GM08714 (cell line): Measurements from ENCODE around the gene SLK.

Experiments used
- H3K4me3 ChIP-seq: fragments of 200-500 bp; sonication (Bioruptor generic); 2 replicates; pipeline ENCODE4 v1.5.1; 2014; ENCODE audit warnings: mild to moderate bottlenecking, low read length, inconsistent platforms
- ZNF274 ChIP-seq: IDR thresholded peaks from 2 replicates; pipeline ENCODE4 v1.6.1; 2012; ENCODE audit warnings: mild to moderate bottlenecking, low read depth, low read length

The SLK gene

GRCh38 chr10:104028146-104028545, 61.2 kb downstream of the SLK start:
- H3K4me3 ChIP-seq: no peak overlapping the region
- TF ChIP-seq ZNF274: no peak

GRCh38 chr10:104028823-104029520, 62.0 kb downstream of the SLK start:
- TF ChIP-seq ZNF274: no peak

GRCh38 chr10:104029521-104029860, 62.6 kb downstream of the SLK start:
- H3K4me3 ChIP-seq: no peak overlapping the region
- TF ChIP-seq ZNF274: no peak

More at GRCh38 chr10:104028823-104029520, 62.0 kb downstream of the SLK start:
- H3K4me3 ChIP-seq: no peak overlapping the region

- no peak overlapping the region for H3K4me3 ChIP-seq
- no peak for TF ChIP-seq ZNF274
Observed at GRCh38 chr10:104031631-104032030, 64.7 kb downstream of the SLK start.

GRCh38 chr10:104032144-104032775, 65.3 kb downstream of the SLK start:
- no peak for TF ChIP-seq ZNF274
- no peak overlapping the region for H3K4me3 ChIP-seq

- no peak for TF ChIP-seq ZNF274
- H3K4me3 ChIP-seq: no peak overlapping the region
Observed at GRCh38 chr10:104033401-104033930, 66.5 kb downstream of the SLK start.

GRCh38 chr10:104033966-104034365, 67.0 kb downstream of the SLK start:
- no peak for TF ChIP-seq ZNF274
- no peak overlapping the region for H3K4me3 ChIP-seq

- TF ChIP-seq ZNF274: no peak
Observed at GRCh38 chr10:104034401-104035193, 67.7 kb downstream of the SLK start.

GRCh38 chr10:104035194-104036068, 68.5 kb downstream of the SLK start:
- no peak overlapping the region for H3K4me3 ChIP-seq
- no peak for TF ChIP-seq ZNF274

More at GRCh38 chr10:104034401-104035193, 67.7 kb downstream of the SLK start:
- no peak overlapping the region for H3K4me3 ChIP-seq

GRCh38 chr10:104036069-104036384, 69.1 kb downstream of the SLK start:
- TF ChIP-seq ZNF274: no peak

GRCh38 chr10:104036518-104037260, 69.7 kb downstream of the SLK start:
- TF ChIP-seq ZNF274: no peak

More at GRCh38 chr10:104036069-104036384, 69.1 kb downstream of the SLK start:
- no peak overlapping the region for H3K4me3 ChIP-seq

GRCh38 chr10:104037261-104037951, 70.5 kb downstream of the SLK start:
- no peak overlapping the region for H3K4me3 ChIP-seq
- TF ChIP-seq ZNF274: no peak

More at GRCh38 chr10:104036518-104037260, 69.7 kb downstream of the SLK start:
- H3K4me3 ChIP-seq: no peak overlapping the region
